SIG-M5 treated with dmso at 0.1 percent for 504 hours (cell line): ENCODE data around the gene MCAT.
"Not testable (repeated sequence)": the region's sequence is repeated elsewhere in the genome, so short reads cannot be mapped to it uniquely, and the experiment has no call there.

Source experiments
- DNase-seq: peaks from one replicate; lab custom pipeline; 2025; ENCODE audit not compliant: unreplicated experiment; lab: John Stamatoyannopoulos, UW

Gene MCAT

GRCh38 chr22:43127166-43127908 lies 15.9 kb downstream of the MCAT start:
- no peak for DNase-seq

DNA sequence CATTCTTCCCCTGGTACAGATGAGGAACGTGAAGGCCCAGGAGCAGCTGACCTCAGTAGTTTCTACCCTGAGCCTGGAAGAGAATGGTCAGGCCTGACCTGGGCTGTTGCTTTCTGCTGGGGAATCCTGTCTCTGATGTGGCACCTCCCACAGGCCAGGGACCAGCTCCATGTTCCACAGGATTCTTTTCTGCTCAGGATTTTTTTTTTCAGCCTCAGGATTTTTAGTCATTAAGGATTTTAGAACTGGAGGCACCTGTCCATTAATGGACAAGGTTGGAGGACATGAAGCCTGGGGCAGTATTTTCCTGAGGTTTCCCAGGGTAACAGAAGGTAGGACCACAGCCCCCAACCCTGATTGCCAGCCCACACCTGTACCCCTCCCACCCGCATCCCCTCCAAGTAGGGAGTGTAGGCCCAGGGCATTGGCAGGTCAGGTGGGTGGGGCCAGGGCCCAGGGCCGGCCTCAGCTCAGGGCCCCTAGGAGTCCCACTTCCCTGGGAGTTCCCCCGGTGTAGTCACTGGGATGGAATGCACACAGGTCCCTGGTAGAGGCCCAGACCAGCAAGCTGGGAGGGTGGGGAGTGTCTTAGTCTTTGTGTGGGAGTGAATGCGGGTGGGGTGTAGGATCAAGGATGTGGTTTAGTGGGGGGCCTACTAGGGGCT lies 16.6 kb downstream of the MCAT start:
- DNase-seq, result no peak

GRCh38 chr22:43118953-43119458 lies 24.2 kb downstream of the MCAT start:
- DNase-seq, result no peak

- DNase-seq, result no peak
Observed at GRCh38 chr22:43118024-43118849, 25.0 kb downstream of the MCAT start.

- DNase-seq, result no peak
Observed at GRCh38 chr22:43116932-43117331, 26.3 kb downstream of the MCAT start.

DNA sequence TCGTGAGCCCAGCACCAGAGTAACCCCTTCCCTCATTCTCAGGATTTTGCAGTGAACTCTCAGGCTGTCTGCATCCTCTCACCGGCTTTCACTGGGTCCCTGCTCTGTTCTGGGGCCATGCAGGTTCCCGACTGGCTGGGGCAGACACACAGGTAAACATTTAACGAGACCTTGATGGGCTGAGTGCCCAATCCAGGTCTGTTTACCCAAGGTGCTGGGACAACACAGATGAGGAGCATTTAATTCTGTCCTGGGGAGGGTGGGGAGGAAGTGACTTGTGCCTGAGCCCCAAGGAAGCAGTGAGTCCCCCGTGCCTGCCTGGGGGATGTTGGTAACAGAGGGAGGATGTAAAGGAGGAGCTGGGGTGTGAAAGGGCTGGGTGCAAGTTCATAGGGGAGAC lies 28.2 kb downstream of the MCAT start:
- DNase-seq, result no peak

GRCh38 chr22:43113526-43114251 lies 29.5 kb downstream of the MCAT start:
- DNase-seq, result no peak

DNA sequence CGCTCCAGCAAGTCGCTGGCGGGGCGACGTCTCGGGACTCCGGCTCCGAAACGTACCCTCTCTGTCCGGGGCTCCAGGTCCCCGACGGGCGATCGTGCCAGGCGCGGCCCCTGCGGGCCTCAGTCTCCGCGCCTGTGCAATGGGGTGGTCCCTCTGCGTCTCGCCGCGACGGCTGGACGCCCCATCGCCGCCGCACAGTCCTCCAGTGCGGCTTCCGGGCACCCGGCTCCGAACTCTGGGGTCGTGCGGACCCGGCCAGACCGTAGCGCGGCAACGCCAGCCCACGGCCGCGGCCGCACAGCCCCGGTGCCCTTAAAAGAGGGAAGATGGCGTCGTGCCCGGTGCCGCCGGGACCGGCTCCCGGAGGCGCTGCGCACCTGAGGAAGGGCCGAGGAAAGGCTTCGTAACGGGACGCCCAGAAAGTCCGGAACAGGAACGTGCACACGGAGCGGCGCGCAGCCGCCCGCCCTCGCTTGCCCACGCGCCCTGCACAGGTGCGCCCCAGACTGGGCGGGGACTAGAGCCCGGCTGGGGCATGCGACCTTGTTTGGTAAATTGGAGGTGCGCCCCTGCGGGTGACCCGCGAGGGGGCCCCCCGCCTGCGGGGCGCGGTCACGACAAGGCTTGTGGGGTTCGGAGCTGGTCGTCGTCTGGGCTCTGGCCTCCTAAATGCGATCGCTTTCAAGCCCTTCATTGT lies 32.1 kb downstream of the MCAT start:
- DNase-seq, result no peak

DNA sequence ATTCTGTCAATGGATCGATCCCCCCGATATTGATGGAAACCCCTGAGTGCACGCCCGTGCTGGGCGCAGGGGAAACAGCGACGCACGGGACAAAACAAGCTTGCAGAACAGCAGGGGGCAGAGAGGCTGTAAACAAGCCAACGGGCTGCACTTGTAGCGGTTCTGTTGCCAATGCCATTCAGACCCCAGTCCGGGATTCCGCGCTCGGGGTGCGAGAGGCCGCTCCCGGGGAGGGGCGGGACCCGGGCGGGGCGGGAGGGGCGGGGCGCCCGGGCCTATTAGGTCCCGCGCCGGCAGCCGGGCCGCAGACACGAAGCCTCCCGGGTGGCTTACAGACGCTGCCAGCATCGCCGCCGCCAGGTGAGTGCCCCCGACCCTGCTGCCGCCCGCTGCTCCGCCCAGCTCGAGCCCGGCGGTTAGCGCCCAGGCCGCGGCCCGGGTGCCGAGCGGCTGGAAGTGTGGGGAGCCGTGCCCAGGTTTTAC lies 32.7 kb downstream of the MCAT start, which contains the start of gene BIK:
Gene BIK (plus strand): TSS at position 307 of the 483 bp plus-strand sequence. CDS start 13,273 bp downstream, outside the sequence.
- no peak for DNase-seq

- no peak for DNase-seq
Observed at GRCh38 chr22:43109921-43110443, 33.2 kb downstream of the MCAT start.

- DNase-seq, result no peak
Observed at GRCh38 chr22:43109511-43109910, 33.7 kb downstream of the MCAT start.

DNA sequence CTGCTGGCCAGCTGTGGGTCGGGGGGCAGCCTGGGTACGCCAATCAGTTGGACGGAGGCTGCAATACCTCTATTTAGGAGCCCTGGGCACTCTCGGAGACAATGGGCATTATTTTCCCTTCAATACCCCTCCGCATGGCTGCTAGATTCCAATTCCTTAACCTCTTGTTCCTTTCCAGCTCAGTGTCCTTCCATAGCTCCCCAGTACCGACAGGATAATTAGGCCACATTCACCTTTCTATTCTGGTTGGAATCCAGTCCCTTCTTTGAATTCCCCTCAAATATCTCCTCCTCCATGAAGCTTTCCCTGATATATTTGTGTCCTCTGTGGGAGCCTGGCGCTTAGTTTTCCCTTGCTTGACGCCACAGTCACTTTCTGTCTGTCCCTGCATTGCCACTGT lies 36.9 kb downstream of the MCAT start:
- no peak for DNase-seq

- DNase-seq, result not testable (repeated sequence)
Observed at GRCh38 chr22:43104950-43105349, 38.2 kb downstream of the MCAT start.

- not testable (repeated sequence) for DNase-seq
Observed at GRCh38 chr22:43104056-43104625, 39.1 kb downstream of the MCAT start.

- DNase-seq, result no peak
Observed at GRCh38 chr22:43101306-43101705, 41.9 kb downstream of the MCAT start.

- DNase-seq, result no peak
Observed at GRCh38 chr22:43100225-43100624, 43.0 kb downstream of the MCAT start.

DNA sequence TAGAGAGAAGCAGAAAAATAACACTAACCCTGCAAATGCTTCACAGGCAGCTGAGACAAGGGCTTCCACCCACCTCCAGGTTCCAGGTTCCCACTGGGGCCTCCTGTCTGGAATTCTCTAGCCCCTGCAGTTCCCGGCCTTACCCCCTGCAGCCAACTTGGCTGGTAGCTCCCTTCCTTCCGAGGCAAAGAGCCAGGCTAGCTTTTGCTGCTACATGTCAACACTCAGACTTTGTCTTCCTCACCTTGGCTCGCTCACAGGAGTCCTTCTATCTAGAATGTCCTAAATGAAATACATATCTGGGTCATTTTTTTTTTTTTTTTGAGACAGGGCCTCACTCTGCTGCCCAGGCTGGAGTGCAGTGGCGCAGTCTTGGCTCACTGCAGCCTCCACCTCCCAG lies 44.1 kb downstream of the MCAT start:
- no peak for DNase-seq

GRCh38 chr22:43098356-43098755 lies 44.8 kb downstream of the MCAT start:
- DNase-seq, result no peak

DNA sequence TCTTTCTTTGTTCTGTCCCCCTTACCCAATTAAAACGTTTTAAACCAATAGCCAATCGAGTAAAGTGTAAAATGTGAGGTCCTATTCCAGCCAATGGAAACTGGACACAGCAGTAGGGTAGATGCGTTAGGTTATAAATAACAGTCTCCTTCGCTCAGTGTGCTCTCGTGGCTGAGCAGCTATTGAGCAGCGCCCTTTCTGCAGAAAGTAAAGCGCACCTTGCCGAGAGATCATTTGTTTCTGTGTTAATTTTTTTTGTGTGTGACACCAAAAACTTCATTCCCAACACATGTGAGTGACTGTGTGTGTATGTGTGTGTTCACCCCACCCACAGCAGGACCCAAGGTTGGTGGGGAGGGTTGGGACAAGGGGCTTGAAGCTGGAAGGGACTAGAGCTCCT lies 46.8 kb downstream of the MCAT start:
- DNase-seq, result no peak
